ENCODE measurements around the gene B3GNT9. TPM values are rescaled to one million over a fixed set of nuclear protein-coding genes. Genes with fewer than 3 reads are reported as not detected.

Gene B3GNT9
- total and polyA plus RNA-seq, 2 donors from 2014 or later: 12.1 to 16.7 TPM

GRCh38 chr16:67170949-67171649 is 20.3 kb upstream of the B3GNT9 start:
- no peak for TF ChIP-seq CTCF (IDR thresholded peaks at IDR 0.05; ENCODE audit: borderline replicate concordance, extremely low read depth, insufficient read depth)
- peak overlapping the region; percentile 85 to 89 for H3K27ac ChIP-seq (ENCODE audit: low read depth in 2 of 2, low read length in 2 of 2)
- peak in 1 of 5 donors; percentile 46 for DNase-seq
- peak overlapping the region in 2 of 3 donors; percentile 47 to 60 for H3K4me3 ChIP-seq (ENCODE audit: low read length in 3 of 3)
- intact Hi-C loops (cut with DNase I): no loop called here
- H3K9me3 ChIP-seq (ENCODE audit: control insufficient read depth in 2 of 3, insufficient read depth in 1 of 3, low read length in 3 of 3): no peaks in the 10 kb centered on the region
- no peak for FAIRE-seq
- H3K36me3 ChIP-seq (ENCODE audit: control insufficient read depth in 2 of 3, insufficient read depth in 3 of 3, low read length in 3 of 3): no peaks in the 10 kb centered on the region
- peaks cover 0 to 34% (median 9%) of the 10 kb centered on the region in 3 donors for H3K4me1 ChIP-seq (ENCODE audit: control insufficient read depth in 2 of 3, insufficient read depth in 2 of 3, low read depth in 1 of 3, low read length in 3 of 3)
- peak overlapping the region in 2 of 3 donors; percentile 80 to 94 for H3K9ac ChIP-seq (ENCODE audit: low read length in 3 of 3)
- peaks cover 37% of the 10 kb centered on the region for H3K27me3 ChIP-seq (ENCODE audit: control insufficient read depth, insufficient read depth, low read length)

GRCh38 chr16:67170168-67170948 is 19.6 kb upstream of the B3GNT9 start, which contains the start of gene NOL3:
NOL3 (plus strand) TSS chr16:67170538.
- peak within 1 kb of the TSS in 2 of 3 donors; percentile 80 to 94 for H3K9ac ChIP-seq (ENCODE audit: low read length in 3 of 3)
- H3K27ac ChIP-seq (ENCODE audit: low read depth in 2 of 2, low read length in 2 of 2): peak within 1 kb of the TSS; percentile 85 to 89
- peak; percentile 11 for TF ChIP-seq CTCF (IDR thresholded peaks at IDR 0.05; ENCODE audit: borderline replicate concordance, extremely low read depth, insufficient read depth)
- FAIRE-seq (no peak), DNase-seq (peak; percentile 62 to 95 (median 77))
- no peaks in the 10 kb centered on the region for H3K36me3 ChIP-seq (ENCODE audit: control insufficient read depth in 2 of 3, insufficient read depth in 3 of 3, low read length in 3 of 3)
- no peaks in the 10 kb centered on the region for H3K9me3 ChIP-seq (ENCODE audit: control insufficient read depth in 2 of 3, insufficient read depth in 1 of 3, low read length in 3 of 3)
- intact Hi-C loops (cut with DNase I): no loop called here
- H3K4me3 ChIP-seq (ENCODE audit: low read length in 3 of 3): peak within 1 kb of the TSS in 2 of 3 donors; percentile 47 to 64
- peaks cover 37% of the 10 kb centered on the region for H3K27me3 ChIP-seq (ENCODE audit: control insufficient read depth, insufficient read depth, low read length)
- H3K4me1 ChIP-seq (ENCODE audit: control insufficient read depth in 2 of 3, insufficient read depth in 2 of 3, low read depth in 1 of 3, low read length in 3 of 3): peaks cover 0 to 37% (median 9%) of the 10 kb centered on the region in 3 donors

DNA sequence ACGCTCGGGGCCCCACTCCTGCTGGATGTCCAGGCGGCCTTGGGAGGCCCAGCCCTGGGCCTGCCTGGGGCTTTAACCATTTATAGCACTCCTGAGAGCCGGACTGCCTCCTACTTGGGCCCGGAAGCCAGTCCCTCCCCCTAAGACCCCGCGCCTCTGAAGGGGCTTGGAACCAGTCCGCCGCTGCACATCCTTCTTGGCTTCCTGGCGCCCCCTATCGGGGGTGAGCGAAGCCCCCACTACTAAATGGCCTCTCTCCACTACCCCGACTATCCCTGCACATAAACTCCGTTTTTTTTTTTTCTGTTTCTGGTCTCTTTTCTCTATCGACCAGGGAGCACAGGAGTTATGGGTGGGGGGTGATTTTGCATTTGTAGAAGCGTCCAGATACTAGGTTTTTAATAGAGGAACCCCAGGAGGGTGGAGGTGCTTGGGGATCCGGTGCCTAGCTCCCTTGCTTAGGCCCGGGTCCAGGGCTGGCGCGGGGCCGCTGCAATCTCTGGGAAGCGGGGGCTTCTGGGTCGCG is 18.9 kb upstream of the B3GNT9 start:
- intact Hi-C loops (cut with DNase I): no loop called here
- H3K36me3 ChIP-seq (ENCODE audit: control insufficient read depth in 2 of 3, insufficient read depth in 3 of 3, low read length in 3 of 3): no peaks in the 10 kb centered on the region
- peak overlapping the region in 1 of 3 donors; percentile 73 for H3K9ac ChIP-seq (ENCODE audit: low read length in 3 of 3)
- DNase-seq (peak in 4 of 5 donors; percentile 56 to 82 (median 72)), FAIRE-seq (no peak)
- H3K27ac ChIP-seq (ENCODE audit: low read depth in 2 of 2, low read length in 2 of 2): peak overlapping the region; percentile 82 to 85
- peaks cover 37% of the 10 kb centered on the region for H3K27me3 ChIP-seq (ENCODE audit: control insufficient read depth, insufficient read depth, low read length)
- peak overlapping the region in 2 of 3 donors; percentile 36 to 64 for H3K4me3 ChIP-seq (ENCODE audit: low read length in 3 of 3)
- no peaks in the 10 kb centered on the region for H3K9me3 ChIP-seq (ENCODE audit: control insufficient read depth in 2 of 3, insufficient read depth in 1 of 3, low read length in 3 of 3)
- H3K4me1 ChIP-seq (ENCODE audit: control insufficient read depth in 2 of 3, insufficient read depth in 2 of 3, low read depth in 1 of 3, low read length in 3 of 3): peaks cover 0 to 41% (median 7%) of the 10 kb centered on the region in 3 donors
- no peak for TF ChIP-seq CTCF (IDR thresholded peaks at IDR 0.05; ENCODE audit: borderline replicate concordance, extremely low read depth, insufficient read depth)

Data from kidney (tissue), 14 donors.